PC-9 (cell line): ENCODE results near the gene PCBP2. TPM values are rescaled to one million over a fixed set of nuclear protein-coding genes. Genes with fewer than 3 reads are reported as not detected.

ENCODE experiments used
- BruUV-seq: library from RNA; stranded (reverse); fragments of 400-500 nt; replicated peaks from 2 replicates; lab custom pipeline; 2021; lab: Mats Ljungman, UMichigan
- CTCF ChIA-PET: fragments of 300-600 bp; sonication (Branson Sonifier 250); formaldehyde crosslinking; loops from one replicate; lab custom pipeline; 2022; ENCODE audit warnings: antibody characterized with exemption; lab: Charles Lee
- POLR2A ChIA-PET: fragments of 300-600 bp; sonication (Branson Sonifier 250); formaldehyde crosslinking; loops from one replicate; lab custom pipeline; 2022; ENCODE audit warnings: antibody characterized with exemption; ENCODE audit not compliant: unreplicated experiment; lab: Charles Lee
- DNase-seq, 2 experiments: peaks; one replicate each; pipeline versions ENCODE4 v3.0.0 to v3.0.0-alpha.2; 2015 to 2022; ENCODE audit warnings: mixed read lengths in 1 of 2
- H2AFZ ChIP-seq: fragments of 200-600 bp; sonication (generic); 2 replicates; pipeline ENCODE4 v1.8.1; 2017; ENCODE audit warnings: antibody characterized with exemption
- H3F3A ChIP-seq: fragments of 200-600 bp; sonication (generic); 2 replicates; pipeline ENCODE4 v1.8.1; 2017; ENCODE audit warnings: antibody characterized with exemption, mild to moderate bottlenecking, low read depth; ENCODE audit not compliant: insufficient read depth
- H3K27ac ChIP-seq: fragments of 200-600 bp; sonication (generic); 2 replicates; pipeline ENCODE4 v1.6.1; 2016; ENCODE audit warnings: mixed run types
- H3K27me3 ChIP-seq: fragments of 200-600 bp; sonication (generic); 2 replicates; pipeline ENCODE4 v1.6.1; 2016; ENCODE audit warnings: low read depth, mixed run types; ENCODE audit not compliant: insufficient read depth
- H3K36me3 ChIP-seq: fragments of 200-600 bp; sonication (generic); 2 replicates; pipeline ENCODE4 v1.6.1; 2016; ENCODE audit warnings: low read depth, mixed run types
- H3K4me1 ChIP-seq: fragments of 200-600 bp; sonication (generic); replicated peaks from 2 replicates; pipeline ENCODE4 v1.6.1; 2016; ENCODE audit warnings: mixed run types; ENCODE audit not compliant: insufficient read depth
- H3K4me2 ChIP-seq: fragments of 200-600 bp; sonication (generic); 2 replicates; pipeline ENCODE4 v1.6.1; 2017; ENCODE audit warnings: mixed run types
- H3K4me3 ChIP-seq: fragments of 200-600 bp; sonication (generic); 2 replicates; pipeline ENCODE4 v1.6.1; 2016; ENCODE audit warnings: mixed run types
- H3K79me2 ChIP-seq: fragments of 200-600 bp; sonication (generic); 2 replicates; pipeline ENCODE4 v1.6.1; 2017; ENCODE audit warnings: low read depth, mixed run types
- H3K9me2 ChIP-seq: fragments of 200-600 bp; sonication (generic); 2 replicates; pipeline ENCODE4 v1.8.1; 2017; ENCODE audit warnings: mild to moderate bottlenecking; ENCODE audit not compliant: insufficient read depth
- H3K9me3 ChIP-seq: fragments of 200-600 bp; sonication (generic); 2 replicates; pipeline ENCODE4 v1.8.1; 2016; ENCODE audit warnings: low read depth; ENCODE audit not compliant: insufficient read depth
- H4K20me1 ChIP-seq: fragments of 200-600 bp; sonication (generic); 2 replicates; pipeline ENCODE4 v1.8.1; 2017; ENCODE audit not compliant: insufficient read depth
- CTCF ChIP-seq: fragments of 200-600 bp; sonication (generic); conservative IDR thresholded peaks from 2 replicates; pipeline ENCODE4 v1.6.1; 2017; ENCODE audit warnings: mixed run types, antibody characterized with exemption, mild to moderate bottlenecking, moderate library complexity
- EZH2 ChIP-seq: fragments of 200-600 bp; sonication (generic); IDR thresholded peaks from 2 replicates; pipeline ENCODE4 v1.8.0; 2017; ENCODE audit warnings: antibody characterized with exemption, low read depth
- intact Hi-C: fragments of 100-400 bp; cut with micrococcal nuclease; formaldehyde crosslinking; loops from one replicate; pipeline ENCODE4 v1.10.0; 2022; ENCODE audit not compliant: unreplicated experiment
- total RNA-seq: library from RNA; stranded (reverse); gene quantifications from 2 replicates; pipeline ENCODE4 v1.2.3, GENCODE V29; 2021

PCBP2 gene
- total RNA-seq, 1 experiment from 2014 or later = 833 TPM

GRCh38 chr12:53500776-53501614 is 49.1 kb downstream of the PCBP2 start, which contains the start of gene TARBP2:
Gene TARBP2, plus strand, starts transcription at chr12:53501283. Its CDS starts 126 bp downstream, at chr12:53501409.
- Histone ChIP-seq H2AFZ (peak within 1 kb of the TSS; percentile 92), H3K4me3 (peak within 1 kb of the TSS; percentile 77), H3K9me2 (no peaks in the 10 kb centered on the region), H3K9me3 (no peaks in the 10 kb centered on the region), H3K4me1 (peaks cover 17% of the 10 kb centered on the region), H3K27ac (peak within 1 kb of the TSS; percentile 81), H3K27me3 (no peaks in the 10 kb centered on the region), H3K4me2 (peak within 1 kb of the TSS; percentile 98), H3K79me2 (peaks cover 26% of the 10 kb centered on the region), H4K20me1 (no peaks in the 10 kb centered on the region), H3F3A (peaks cover 20% of the 10 kb centered on the region), H3K36me3 (no peaks in the 10 kb centered on the region)
- BruUV-seq = no TSS peak
- TF ChIP-seq EZH2 (no peak), CTCF (no peak)
- DNase-seq = peak; percentile 98
- POLR2A ChIA-PET = interaction anchor here (0.5 to 1.5 kb wide), 17 partner anchors 9 to 556 kb away, joined by 3 to 11 read pairs (median 4); partner anchors contain the start of genes AAAS, ATP5MC2 and SPRYD3
- CTCF ChIA-PET = interaction anchor here (0.6 to 1.6 kb wide), 7 partner anchors 50 to 495 kb away, joined by 3 to 14 read pairs (median 4); partner anchors contain the start of genes AAAS, ATP5MC2, EIF4B and ITGB7
- intact Hi-C loops = loop anchor here (2.0 to 10.0 kb wide), 3 partner anchors 49 to 436 kb away; partner anchors contain the start of genes AAAS and PCBP2

GRCh38 chr12:53501615-53502181 is 49.8 kb downstream of the PCBP2 start:
- POLR2A ChIA-PET = interaction anchor here (0.6 to 1.5 kb wide), 8 partner anchors 19 to 422 kb away, joined by 3 to 11 read pairs (median 6); partner anchors contain the start of genes AAAS and SPRYD3
- H3K4me3 ChIP-seq = peak overlapping the region; percentile 77
- TSS peak; percentile 48 for BruUV-seq

More at GRCh38 chr12:53501615-53502181, 49.8 kb downstream of the PCBP2 start:
- H3K9me2 ChIP-seq = no peaks in the 10 kb centered on the region
- intact Hi-C loops = loop anchor here (2.0 to 10.0 kb wide), 3 partner anchors 49 to 437 kb away; partner anchors contain the start of genes AAAS and PCBP2
- H3K4me2 ChIP-seq = peak overlapping the region; percentile 89
- H3K36me3 ChIP-seq = no peaks in the 10 kb centered on the region
- no peaks in the 10 kb centered on the region for H3K27me3 ChIP-seq
- no peaks in the 10 kb centered on the region for H3K9me3 ChIP-seq
- peaks cover 26% of the 10 kb centered on the region for H3K79me2 ChIP-seq
- DNase-seq = no peak
- no peaks in the 10 kb centered on the region for H4K20me1 ChIP-seq
- peak overlapping the region; percentile 92 for H2AFZ ChIP-seq
- TF ChIP-seq EZH2 (no peak), CTCF (no peak)
- CTCF ChIA-PET = interaction anchor here (0.6 to 1.6 kb wide), 4 partner anchors 146 to 180 kb away, joined by 3 to 14 read pairs (median 4); partner anchors contain the start of genes AAAS and ATP5MC2
- H3K27ac ChIP-seq = peak overlapping the region; percentile 75
- H3K4me1 ChIP-seq = peaks cover 11% of the 10 kb centered on the region
- peaks cover 14% of the 10 kb centered on the region for H3F3A ChIP-seq
